ENCODE data around the gene CD160. TPM values are rescaled to one million over a fixed set of nuclear protein-coding genes. Genes with fewer than 3 reads are reported as not detected.

CD160 gene
- total and polyA plus RNA-seq, 3 experiments from 2014 or later, result 22.3 to 31.6 (median 24.6) TPM

- no peak overlapping the region for H3K27ac ChIP-seq (ENCODE audit: low read depth, low read length)
- Mint-ChIP-seq H3K27me3 (no peaks in the 10 kb centered on the region), H3K4me3 (no peak overlapping the region), H3K36me3 (peaks cover 0 to 55% (median 13%) of the 10 kb centered on the region in 3 donors), H3K27ac (peak overlapping the region in 3 of 8 donors; percentile 9 to 24 (median 14)), H3K4me1 (peaks cover 18 to 23% (median 20%) of the 10 kb centered on the region in 3 donors), H3K9me3 (no peaks in the 10 kb centered on the region)
- DNase-seq, result no peak
- POLR2A ChIA-PET, result no interaction called here
- no peaks in the 10 kb centered on the region for H3K36me3 ChIP-seq (ENCODE audit: insufficient read depth, low read length)
- no peak overlapping the region for H3K4me3 ChIP-seq (ENCODE audit: low read length)
- no peaks in the 10 kb centered on the region for H3K9me3 ChIP-seq (ENCODE audit: low read length)
- peaks cover 17% of the 10 kb centered on the region for H3K4me1 ChIP-seq (ENCODE audit: insufficient read depth, low read length)
- H3K27me3 ChIP-seq (ENCODE audit: insufficient read depth, low read length, poor library complexity, severe bottlenecking), result no peaks in the 10 kb centered on the region
- CTCF ChIA-PET, result no interaction called here
Observed at GRCh38 chr1:145782272-145783099, 63.2 kb downstream of the CD160 start.

- peaks cover 17% of the 10 kb centered on the region for H3K4me1 ChIP-seq (ENCODE audit: insufficient read depth, low read length)
- H3K27me3 ChIP-seq (ENCODE audit: insufficient read depth, low read length, poor library complexity, severe bottlenecking), result no peaks in the 10 kb centered on the region
- no peaks in the 10 kb centered on the region for H3K36me3 ChIP-seq (ENCODE audit: insufficient read depth, low read length)
- H3K27ac ChIP-seq (ENCODE audit: low read depth, low read length), result no peak overlapping the region
- no peak overlapping the region for H3K27ac Mint-ChIP-seq
- H3K4me3 Mint-ChIP-seq, result no peak overlapping the region
- ChIA-PET POLR2A (interaction anchor here (0.6 kb wide), 1 partner anchor 14 kb away, joined by 5 read pairs; no protein-coding TSS in a partner anchor), CTCF (no interaction called here)
- DNase-seq, result no peak
- no peaks in the 10 kb centered on the region for H3K27me3 Mint-ChIP-seq
- H3K9me3 Mint-ChIP-seq, result no peaks in the 10 kb centered on the region
- H3K9me3 ChIP-seq (ENCODE audit: low read length), result no peaks in the 10 kb centered on the region
- H3K4me3 ChIP-seq (ENCODE audit: low read length), result no peak overlapping the region
- H3K36me3 Mint-ChIP-seq, result peaks cover 3 to 54% (median 20%) of the 10 kb centered on the region in 3 donors
- peaks cover 20 to 31% (median 26%) of the 10 kb centered on the region in 3 donors for H3K4me1 Mint-ChIP-seq
Observed at GRCh38 chr1:145784409-145784808, 65.1 kb downstream of the CD160 start.

GRCh38 chr1:145785547-145785946, 66.2 kb downstream of the CD160 start:
- H3K27ac Mint-ChIP-seq, result peak overlapping the region in 2 of 8 donors; percentile 3 to 25
- no peak overlapping the region for H3K4me3 ChIP-seq (ENCODE audit: low read length)
- ChIA-PET POLR2A (no interaction called here), CTCF (no interaction called here)
- H3K4me1 ChIP-seq (ENCODE audit: insufficient read depth, low read length), result peaks cover 17% of the 10 kb centered on the region
- DNase-seq, result no peak
- H3K4me1 Mint-ChIP-seq, result peaks cover 20 to 31% (median 26%) of the 10 kb centered on the region in 3 donors
- H3K36me3 Mint-ChIP-seq, result peaks cover 3 to 51% (median 20%) of the 10 kb centered on the region in 3 donors
- no peaks in the 10 kb centered on the region for H3K27me3 Mint-ChIP-seq
- H3K9me3 Mint-ChIP-seq, result no peaks in the 10 kb centered on the region
- H3K9me3 ChIP-seq (ENCODE audit: low read length), result no peaks in the 10 kb centered on the region
- H3K27ac ChIP-seq (ENCODE audit: low read depth, low read length), result no peak overlapping the region
- H3K36me3 ChIP-seq (ENCODE audit: insufficient read depth, low read length), result no peaks in the 10 kb centered on the region
- H3K4me3 Mint-ChIP-seq, result no peak overlapping the region
- H3K27me3 ChIP-seq (ENCODE audit: insufficient read depth, low read length, poor library complexity, severe bottlenecking), result no peaks in the 10 kb centered on the region

GRCh38 chr1:145786271-145786670, 67.0 kb downstream of the CD160 start:
- peak overlapping the region in 3 of 8 donors; percentile 5 to 50 (median 25) for H3K27ac Mint-ChIP-seq
- Histone ChIP-seq H3K36me3 (ENCODE audit: insufficient read depth, low read length) (no peaks in the 10 kb centered on the region), H3K4me3 (ENCODE audit: low read length) (no peak overlapping the region), H3K27me3 (ENCODE audit: insufficient read depth, low read length, poor library complexity, severe bottlenecking) (no peaks in the 10 kb centered on the region), H3K9me3 (ENCODE audit: low read length) (no peaks in the 10 kb centered on the region), H3K4me1 (ENCODE audit: insufficient read depth, low read length) (peaks cover 17% of the 10 kb centered on the region), H3K27ac (ENCODE audit: low read depth, low read length) (no peak overlapping the region)
- no peaks in the 10 kb centered on the region for H3K9me3 Mint-ChIP-seq
- POLR2A ChIA-PET, result no interaction called here
- CTCF ChIA-PET, result no interaction called here
- peaks cover 3 to 45% (median 14%) of the 10 kb centered on the region in 3 donors for H3K36me3 Mint-ChIP-seq
- H3K27me3 Mint-ChIP-seq, result no peaks in the 10 kb centered on the region
- H3K4me3 Mint-ChIP-seq, result no peak overlapping the region
- H3K4me1 Mint-ChIP-seq, result peaks cover 20 to 31% (median 26%) of the 10 kb centered on the region in 3 donors
- DNase-seq, result no peak

- no peak for DNase-seq
- H3K27me3 Mint-ChIP-seq, result no peaks in the 10 kb centered on the region
- H3K4me1 Mint-ChIP-seq, result peaks cover 24 to 41% (median 30%) of the 10 kb centered on the region in 3 donors
- H3K27ac ChIP-seq (ENCODE audit: low read depth, low read length), result no peak overlapping the region
- H3K36me3 Mint-ChIP-seq, result peaks cover 3 to 48% (median 19%) of the 10 kb centered on the region in 3 donors
- H3K36me3 ChIP-seq (ENCODE audit: insufficient read depth, low read length), result no peaks in the 10 kb centered on the region
- ChIA-PET CTCF (interaction anchor here (0.8 kb wide), 1 partner anchor 57 kb away, joined by 3 read pairs; the partner anchor contains the start of gene NUDT17), POLR2A (no interaction called here)
- H3K27ac Mint-ChIP-seq, result peak overlapping the region in 1 of 8 donors; percentile 28
- no peaks in the 10 kb centered on the region for H3K27me3 ChIP-seq (ENCODE audit: insufficient read depth, low read length, poor library complexity, severe bottlenecking)
- no peak overlapping the region for H3K4me3 Mint-ChIP-seq
- H3K9me3 ChIP-seq (ENCODE audit: low read length), result no peaks in the 10 kb centered on the region
- H3K9me3 Mint-ChIP-seq, result no peaks in the 10 kb centered on the region
- H3K4me3 ChIP-seq (ENCODE audit: low read length), result no peak overlapping the region
- H3K4me1 ChIP-seq (ENCODE audit: insufficient read depth, low read length), result peaks cover 17% of the 10 kb centered on the region
Observed at GRCh38 chr1:145788580-145788979, 69.3 kb downstream of the CD160 start.

Other genes with a start within 250 kb of the CD160 start
- gene GPR89A, start 111.5 kb upstream of the CD160 start, total RNA-seq, result 10 to 100 TPM; 25.0 to 31.0 TPM
- gene GPR89A, start 111.5 kb upstream of the CD160 start, polyA plus RNA-seq, result 20.8 TPM
- not detected for gene PDZK1, start 12.1 kb upstream of the CD160 start, total RNA-seq
- gene PDZK1, start 12.1 kb upstream of the CD160 start, polyA plus RNA-seq, result 0.53 TPM
- gene RNF115, start 104.6 kb downstream of the CD160 start, total RNA-seq, result 10 to 100 TPM; 16.9 to 17.8 TPM
- 9.1 TPM for gene RNF115, start 104.6 kb downstream of the CD160 start, polyA plus RNA-seq
- gene POLR3C, start 104.7 kb downstream of the CD160 start, total RNA-seq, result 10 to 100 TPM; 53.1 to 54.1 TPM
- 47.5 TPM for gene POLR3C, start 104.7 kb downstream of the CD160 start, polyA plus RNA-seq
- 1 to 10 TPM; 1.6 to 2.2 TPM for gene NUDT17, start 126.1 kb downstream of the CD160 start, total RNA-seq
- gene NUDT17, start 126.1 kb downstream of the CD160 start, polyA plus RNA-seq, result 2.8 TPM
- 10 to 100 TPM; 16.7 to 18.3 TPM for gene PIAS3, start 139.6 kb downstream of the CD160 start, total RNA-seq
- gene PIAS3, start 139.6 kb downstream of the CD160 start, polyA plus RNA-seq, result 21.2 TPM
- 1 to 10 TPM in 1 of 2 experiments, under 1 TPM in 1; 0.80 to 1.0 TPM for gene ANKRD35, start 166.4 kb downstream of the CD160 start, total RNA-seq
- 1.3 TPM for gene ANKRD35, start 166.4 kb downstream of the CD160 start, polyA plus RNA-seq
- gene ITGA10, start 190.6 kb downstream of the CD160 start, total RNA-seq, result 1 to 10 TPM; 2.2 to 3.4 TPM
- gene ITGA10, start 190.6 kb downstream of the CD160 start, polyA plus RNA-seq, result not detected
- gene PEX11B, start 199.2 kb downstream of the CD160 start, total RNA-seq, result 10 to 100 TPM; 42.0 to 43.1 TPM
- 46.9 TPM for gene PEX11B, start 199.2 kb downstream of the CD160 start, polyA plus RNA-seq
- 100 to 1,000 TPM; 387 to 397 TPM for gene RBM8A, start 208.0 kb downstream of the CD160 start, total RNA-seq
- gene RBM8A, start 208.0 kb downstream of the CD160 start, polyA plus RNA-seq, result 192 TPM
- gene LIX1L, start 238.5 kb downstream of the CD160 start, total RNA-seq, result 10 to 100 TPM; 41.8 to 42.6 TPM
- 33.5 TPM for gene LIX1L, start 238.5 kb downstream of the CD160 start, polyA plus RNA-seq
- gene ANKRD34A, start 245.1 kb downstream of the CD160 start, total RNA-seq, result 1 to 10 TPM; 6.9 to 8.7 TPM
- gene ANKRD34A, start 245.1 kb downstream of the CD160 start, polyA plus RNA-seq, result 0.97 TPM
- 10 to 100 TPM; 21.6 to 22.8 TPM for gene POLR3GL, start 245.2 kb downstream of the CD160 start, total RNA-seq
- 103 TPM for gene POLR3GL, start 245.2 kb downstream of the CD160 start, polyA plus RNA-seq

Data from CD8-positive, alpha-beta memory T cell (primary cell).